ENCODE measurements around the gene TMEM8B.

DNA sequence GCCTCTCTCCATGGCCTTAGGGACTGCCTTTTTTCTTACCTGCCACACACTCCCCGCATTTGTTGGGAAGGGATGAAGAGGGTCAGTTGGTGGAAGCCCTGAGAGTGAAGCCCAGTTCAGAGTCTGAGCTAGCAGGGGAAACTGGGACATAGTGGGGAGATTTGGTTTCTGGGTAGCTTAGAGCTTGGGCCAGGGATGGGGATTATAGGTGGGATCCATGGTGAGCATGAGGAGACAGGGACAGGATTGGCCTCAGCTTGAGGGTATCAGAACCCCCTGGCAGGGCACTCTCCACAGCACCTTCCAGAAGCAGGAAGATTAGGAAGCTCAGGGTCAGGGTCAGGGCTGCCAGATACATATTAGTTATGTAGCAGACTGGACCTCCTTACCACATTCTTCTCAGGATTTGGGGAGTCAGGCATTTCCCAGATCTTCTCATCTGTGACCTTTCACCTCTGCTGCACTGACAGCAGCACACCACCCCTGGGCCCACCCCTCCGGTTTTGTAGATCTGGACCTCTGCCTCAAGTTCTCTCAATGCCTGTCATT is 23.3 kb downstream of the TMEM8B start:
- TF ChIP-seq ELF4 (IDR thresholded peaks at IDR 0.05) (no peak), TARDBP (IDR thresholded peaks at IDR 0.05) (no peak)
